Measurements from ENCODE around the gene BFSP2.
"Not testable (repeated sequence)": the region's sequence is repeated elsewhere in the genome, so short reads cannot be mapped to it uniquely, and the experiment has no call there.

BFSP2 gene

GRCh38 chr3:133457025-133457424 is 57.2 kb downstream of the BFSP2 start:
- no peak for DNase-seq (ENCODE audit: low spot score)

DNA sequence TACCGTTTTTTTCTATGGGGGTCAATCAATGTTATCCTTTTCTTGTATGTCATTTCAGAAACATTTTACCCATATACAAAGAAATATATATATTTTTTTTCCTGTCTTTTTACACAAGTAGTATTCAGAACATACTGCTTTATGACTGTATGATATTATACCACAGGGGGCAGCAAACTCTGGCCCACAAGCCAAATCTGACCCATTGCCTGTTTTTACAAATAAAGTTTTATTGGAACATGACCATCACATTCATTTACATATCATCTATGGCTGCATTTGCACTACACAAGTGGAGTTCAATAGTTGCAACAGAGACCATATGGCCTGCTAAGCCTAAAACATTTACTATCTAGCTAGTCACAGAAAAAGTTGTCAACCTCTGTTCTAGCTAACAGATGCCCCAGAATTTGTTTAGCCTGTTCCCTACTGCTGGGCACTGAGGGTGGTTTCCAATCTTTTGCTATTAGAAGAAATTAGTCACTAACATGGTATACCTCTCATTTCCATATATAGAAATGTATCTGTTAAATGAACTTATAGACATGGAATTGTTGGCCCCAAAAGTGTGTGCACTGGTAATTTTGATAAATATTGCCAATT is 57.7 kb downstream of the BFSP2 start:
- DNase-seq (ENCODE audit: low spot score), result no peak

DNA sequence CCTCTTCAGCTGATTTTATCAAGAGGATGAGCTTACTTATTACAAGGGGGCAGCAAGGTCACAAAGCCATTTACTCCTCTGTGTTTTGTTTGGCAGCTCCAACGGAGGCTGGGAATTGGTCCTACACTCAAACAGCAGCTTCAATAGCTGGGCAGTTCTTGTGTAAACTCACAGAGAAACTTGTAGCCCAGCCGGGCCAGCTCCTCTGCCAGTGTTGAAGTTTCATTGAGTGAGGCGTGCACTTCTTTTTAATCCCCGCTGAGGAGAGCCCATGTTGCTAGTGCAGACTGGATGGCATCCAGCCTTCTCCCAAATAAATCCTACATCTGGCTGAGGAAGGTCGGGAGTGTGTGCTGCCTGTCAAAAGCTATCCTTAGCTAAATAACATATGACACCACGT is 59.5 kb downstream of the BFSP2 start:
- peak; percentile 78 for DNase-seq (ENCODE audit: low spot score)

DNA sequence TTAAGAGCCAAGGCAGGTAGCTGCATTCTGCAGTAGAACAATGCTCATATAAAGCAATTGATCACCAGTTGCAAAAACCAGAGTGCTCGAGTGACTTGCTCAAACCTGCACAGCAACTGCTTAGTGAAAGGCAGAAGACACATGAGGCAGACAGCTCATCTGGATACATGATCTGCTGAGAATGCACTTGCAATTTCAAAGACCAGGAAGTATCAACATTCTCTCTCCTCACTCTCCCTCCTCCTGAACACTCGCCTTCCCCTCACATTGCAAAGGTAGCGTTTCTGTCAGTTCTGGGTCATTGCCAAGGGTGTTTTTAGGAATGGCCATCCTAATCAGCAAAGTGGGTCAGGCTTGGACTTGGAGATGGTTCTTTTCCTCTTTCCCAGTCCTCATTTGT is 61.0 kb downstream of the BFSP2 start:
- no peak for DNase-seq (ENCODE audit: low spot score)

DNA sequence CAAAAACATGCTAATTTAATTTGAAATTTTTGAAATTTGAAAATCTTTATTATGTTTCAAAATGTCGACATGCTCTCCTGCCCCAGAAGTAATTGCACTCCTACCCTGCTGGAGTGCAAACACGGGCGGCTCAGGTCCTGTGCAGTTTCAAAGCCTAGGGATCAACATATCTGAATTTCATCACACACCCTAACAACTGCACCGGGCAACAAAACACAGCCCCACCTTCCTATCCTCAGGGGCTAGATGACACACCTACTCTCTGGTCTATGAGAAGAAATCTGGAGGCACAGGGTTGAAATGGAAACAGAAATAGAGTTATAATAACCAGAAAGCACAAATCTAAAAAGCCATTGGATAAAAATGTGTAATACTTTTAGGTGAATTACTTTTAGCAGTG is 61.4 kb downstream of the BFSP2 start:
- DNase-seq (ENCODE audit: low spot score), result no peak

DNA sequence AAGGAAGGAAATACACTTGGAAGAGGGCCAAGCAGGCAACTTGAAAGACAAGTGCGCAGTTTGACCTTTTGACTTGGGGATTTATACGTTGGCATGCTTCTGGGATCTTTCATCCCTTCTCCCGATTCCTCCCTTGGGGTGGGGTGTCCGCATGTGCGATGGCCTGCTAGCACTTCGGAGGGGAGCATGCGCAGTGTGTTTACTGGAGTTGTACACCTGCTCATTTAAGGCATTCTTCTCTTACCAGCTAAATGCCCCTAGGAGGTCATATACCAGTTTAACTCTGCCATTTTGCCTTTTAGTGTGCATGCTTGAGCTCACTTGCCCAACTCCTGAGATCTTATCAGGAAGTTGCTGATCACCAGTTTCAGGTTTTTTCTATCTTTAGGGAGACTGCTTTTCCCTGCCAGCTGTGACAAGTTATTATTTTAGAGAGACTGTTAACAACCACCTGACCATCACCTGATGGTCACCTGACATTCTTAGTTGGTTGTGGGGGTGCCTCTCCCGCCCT is 63.5 kb downstream of the BFSP2 start:
- no peak for DNase-seq (ENCODE audit: low spot score)

GRCh38 chr3:133464573-133464972 is 64.7 kb downstream of the BFSP2 start:
- DNase-seq (ENCODE audit: low spot score), result no peak

DNA sequence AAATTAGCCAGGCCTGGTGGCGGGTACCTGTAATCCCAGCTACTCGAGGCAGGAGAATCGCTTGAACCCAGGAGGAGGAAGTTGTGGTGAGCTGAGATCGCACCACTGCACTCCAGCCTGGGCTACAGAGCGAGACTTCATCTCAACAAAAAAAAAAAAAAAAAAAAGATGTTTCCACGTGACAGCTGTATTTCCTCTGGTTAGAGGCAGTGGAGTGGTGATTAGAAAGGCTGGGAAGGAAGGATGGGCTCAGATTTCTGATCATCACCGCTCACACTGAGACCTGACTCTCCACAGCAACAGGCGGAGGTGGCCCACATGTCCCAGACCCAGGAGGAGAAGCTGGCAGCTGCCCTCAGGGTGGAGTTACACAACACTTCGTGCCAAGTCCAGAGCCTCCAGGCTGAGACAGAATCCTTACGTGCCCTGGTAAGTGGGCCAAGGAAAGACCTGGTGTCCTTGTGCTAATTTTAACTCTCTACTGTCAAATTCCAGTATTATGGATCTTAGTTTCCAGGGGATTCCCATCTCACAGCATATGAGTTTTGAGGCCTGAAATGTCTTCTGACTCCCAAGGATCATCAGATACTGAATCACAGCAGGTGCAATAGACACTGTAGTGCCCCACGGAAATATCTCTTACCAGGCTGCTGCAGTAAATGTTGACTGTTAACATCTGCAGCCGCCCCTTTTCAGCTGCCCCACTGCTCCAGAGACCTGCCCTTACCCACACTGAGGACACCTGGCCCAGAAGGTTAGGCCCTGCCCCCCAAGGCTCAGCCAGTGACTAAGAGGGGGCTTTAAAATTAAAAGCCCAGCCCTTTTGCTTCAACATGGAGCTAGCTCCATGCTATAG is 66.9 kb downstream of the BFSP2 start:
- DNase-seq (ENCODE audit: low spot score), result no peak

- DNase-seq (ENCODE audit: low spot score), result no peak
Measured at GRCh38 chr3:133467780-133468179, 67.9 kb downstream of the BFSP2 start.

GRCh38 chr3:133468251-133468721 is 68.4 kb downstream of the BFSP2 start:
- no peak for DNase-seq (ENCODE audit: low spot score)

DNA sequence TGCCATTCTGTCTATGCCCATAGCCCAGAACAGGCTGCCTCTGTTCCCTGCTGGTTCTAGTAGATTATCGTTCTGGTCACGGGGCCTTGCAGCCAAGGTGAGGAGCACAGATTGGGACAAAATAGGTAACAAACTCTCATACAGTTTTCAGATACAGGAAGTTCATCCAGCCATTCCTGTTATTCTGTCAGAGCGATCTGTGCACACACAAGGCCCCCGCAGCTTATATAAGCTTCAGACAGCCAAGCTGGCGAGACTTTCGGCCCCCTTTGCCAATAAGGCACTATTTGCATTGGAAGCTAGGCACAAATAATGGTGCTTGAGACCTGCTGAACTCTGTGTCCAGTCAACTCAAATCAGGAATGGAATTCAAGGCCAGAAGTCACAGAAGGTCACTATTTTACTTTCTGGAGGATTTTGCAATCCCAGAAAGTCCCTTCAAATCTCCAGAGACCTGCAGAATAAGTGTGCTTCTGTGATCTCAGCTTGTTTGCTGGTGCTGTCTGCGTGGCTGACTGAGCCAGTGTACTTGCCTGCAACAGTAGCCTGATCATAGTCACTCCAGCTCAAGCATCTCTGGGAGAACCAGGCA is 69.4 kb downstream of the BFSP2 start:
- DNase-seq (ENCODE audit: low spot score), result no peak

DNA sequence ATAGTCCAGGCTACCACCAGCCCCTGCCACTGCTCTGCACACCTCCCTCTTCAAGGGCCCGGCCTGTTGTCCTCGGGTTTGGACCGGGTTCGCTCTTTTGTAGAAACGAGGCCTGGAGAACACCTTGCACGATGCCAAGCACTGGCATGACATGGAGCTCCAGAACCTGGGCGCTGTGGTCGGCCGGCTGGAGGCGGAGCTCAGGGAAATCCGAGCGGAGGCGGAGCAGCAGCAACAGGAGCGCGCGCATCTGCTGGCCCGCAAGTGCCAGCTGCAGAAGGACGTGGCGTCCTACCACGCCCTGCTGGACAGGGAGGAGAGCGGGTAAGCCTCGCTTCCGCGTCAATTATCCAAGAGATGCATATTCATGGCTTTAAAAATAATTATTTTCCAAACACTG is 72.4 kb downstream of the BFSP2 start:
- DNase-seq (ENCODE audit: low spot score), result no peak

DNA sequence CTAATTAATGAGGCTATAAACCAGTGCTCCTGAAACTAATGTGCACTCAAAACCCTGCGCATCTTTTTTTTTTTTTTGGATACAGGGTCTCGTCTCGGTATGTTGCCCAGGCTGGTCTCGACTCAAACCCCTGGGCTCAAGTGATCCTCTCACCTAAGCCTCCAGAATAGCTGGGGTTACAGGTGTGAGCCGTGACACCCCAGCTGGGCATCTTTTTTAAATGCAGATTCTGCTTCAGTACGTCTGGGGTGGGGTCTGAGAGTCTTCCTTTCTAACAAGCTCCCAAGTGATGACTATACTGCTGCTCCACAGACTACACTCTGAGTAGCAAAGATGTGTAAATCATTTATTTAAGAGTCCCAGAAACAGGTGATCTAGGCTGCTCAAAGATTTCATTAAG is 73.0 kb downstream of the BFSP2 start:
- DNase-seq (ENCODE audit: low spot score), result no peak

- not testable (repeated sequence) for DNase-seq (ENCODE audit: low spot score)
Measured at GRCh38 chr3:133473472-133474191, 73.8 kb downstream of the BFSP2 start.

- no peak for DNase-seq (ENCODE audit: low spot score)
Measured at GRCh38 chr3:133474251-133474801, 74.5 kb downstream of the BFSP2 start.

- DNase-seq (ENCODE audit: low spot score), result no peak
Measured at GRCh38 chr3:133474817-133475216, 75.0 kb downstream of the BFSP2 start.

- DNase-seq (ENCODE audit: low spot score), result peak; percentile 58
Measured at GRCh38 chr3:133475245-133476010, 75.6 kb downstream of the BFSP2 start.

DNA sequence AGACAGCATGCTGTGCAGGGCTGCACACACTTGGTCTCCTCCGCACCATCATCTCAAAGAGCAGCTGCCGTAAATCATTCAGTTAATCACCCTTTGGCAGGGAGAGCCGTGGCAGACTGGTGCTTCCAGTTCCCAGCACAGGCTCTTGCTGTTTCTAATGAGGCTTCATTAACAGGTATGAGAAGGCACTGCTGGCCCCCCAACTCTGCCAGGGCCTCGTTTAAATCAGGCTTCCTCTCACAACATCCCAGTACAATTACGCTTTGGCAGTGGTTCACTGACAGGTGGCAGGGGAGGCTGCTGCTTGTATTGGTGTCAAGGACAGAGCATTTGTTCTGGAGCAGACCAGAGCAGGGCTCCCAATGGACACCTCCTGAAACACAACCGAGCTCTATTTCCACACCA is 77.1 kb downstream of the BFSP2 start:
- no peak for DNase-seq (ENCODE audit: low spot score)

DNA sequence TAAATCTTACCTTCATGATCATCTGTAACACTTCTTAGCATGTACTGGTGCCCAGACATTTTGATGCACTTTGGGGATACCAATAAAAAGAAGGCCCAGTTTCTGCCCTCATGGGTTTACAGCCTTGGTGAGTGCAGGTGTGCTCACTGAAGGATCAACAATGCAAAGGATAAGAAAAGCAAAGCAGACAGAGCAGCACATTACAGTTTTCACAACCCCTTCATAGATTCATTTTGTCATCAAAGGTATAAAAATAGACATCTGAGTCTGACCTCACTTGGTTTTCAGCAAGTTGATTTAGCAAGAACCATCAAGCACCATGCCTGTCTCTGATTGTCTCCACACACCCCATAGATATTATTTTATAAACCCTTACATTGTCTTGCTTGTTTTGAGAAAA is 77.6 kb downstream of the BFSP2 start:
- no peak for DNase-seq (ENCODE audit: low spot score)

DNA sequence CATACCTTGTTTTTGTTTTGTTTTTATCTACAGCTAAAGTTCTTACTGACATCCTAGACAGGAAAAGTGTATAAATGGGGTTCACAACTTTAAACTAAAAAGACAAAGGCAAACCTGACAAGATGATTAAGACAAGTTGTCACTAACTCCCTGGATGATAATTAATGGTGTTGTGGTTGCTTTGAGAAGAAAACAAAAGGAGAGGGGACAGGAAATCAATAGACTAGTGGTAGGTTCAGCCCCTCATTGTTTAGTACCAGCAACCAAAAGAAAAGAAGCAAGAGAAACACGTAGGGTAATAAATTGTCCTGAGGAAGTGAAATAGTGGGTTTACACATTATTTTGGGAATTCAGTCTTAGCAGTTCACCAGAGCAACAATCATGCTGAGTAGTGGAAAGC is 78.8 kb downstream of the BFSP2 start:
- no peak for DNase-seq (ENCODE audit: low spot score)

- DNase-seq (ENCODE audit: low spot score), result no peak
Measured at GRCh38 chr3:133479401-133479800, 79.5 kb downstream of the BFSP2 start.

All from D341Med (cell line).